ENCODE measurements around the gene CD109. TPM values are rescaled to one million over a fixed set of nuclear protein-coding genes. Genes with fewer than 3 reads are reported as not detected.

CD109 gene
- total and polyA plus RNA-seq, 2 of the 8 experiments (the other 6 are each of a cell fraction or from before 2014, with no cell fraction given) = 1.4 to 5.3 TPM

DNA sequence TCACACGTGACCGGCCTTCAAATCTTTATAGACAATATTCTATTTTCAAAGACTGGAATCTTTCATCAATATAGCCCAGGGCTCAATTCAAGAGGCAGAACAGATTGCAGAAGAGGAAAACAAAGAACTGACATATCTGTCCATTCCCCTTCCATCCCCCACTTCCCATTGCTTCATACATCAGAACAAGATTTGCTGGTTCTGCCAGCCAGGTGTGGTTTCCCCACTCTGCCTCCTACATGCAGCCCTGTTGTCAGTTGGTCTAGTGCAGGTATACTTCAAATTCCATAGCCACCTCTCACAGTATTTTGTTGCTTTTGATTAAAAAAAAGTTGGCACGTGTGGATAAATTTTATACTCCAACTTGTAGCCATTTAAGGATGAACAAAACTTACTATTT lies 174.9 kb downstream of the CD109 start:
- H3K27ac ChIP-seq (ENCODE audit: low read depth, low read length) = no peak overlapping the region
- H2BK5ac ChIP-seq (ENCODE audit: low read depth, low read length) = no peak overlapping the region
- FAIRE-seq = no peak
- H2BK12ac ChIP-seq (ENCODE audit: low read depth, low read length) = no peak overlapping the region
- no peak overlapping the region for H3K4me3 ChIP-seq (ENCODE audit: extremely low read depth in 1 of 4, insufficient read depth in 2 of 4, low read depth in 3 of 4, low read length in 4 of 4)
- POLR2A ChIA-PET (ENCODE audit: partially characterized antibody) = no interaction called here
- no peak overlapping the region for H2BK15ac ChIP-seq (ENCODE audit: low read length)
- no peak for DNase-seq (ENCODE audit: low read depth in 1 of 2, low spot score in 2 of 2)
- H3K4me1 ChIP-seq (replicated peaks in 1 of 4; ENCODE audit: control insufficient read depth in 3 of 4, insufficient read depth in 4 of 4, low read length in 3 of 4) = no peaks in the 10 kb centered on the region
- no peak overlapping the region for H3K4me2 ChIP-seq (ENCODE audit: insufficient read depth in 1 of 2, low read depth in 2 of 2, low read length in 2 of 2)
- no peak overlapping the region for H2AFZ ChIP-seq (ENCODE audit: low read length)
- no peaks in the 10 kb centered on the region for H3K36me3 ChIP-seq (ENCODE audit: control insufficient read depth in 2 of 4, insufficient read depth in 4 of 4, low read length in 3 of 4)
- H3K56ac ChIP-seq (replicated peaks; ENCODE audit: insufficient read length, low read depth, low read length) = no peak overlapping the region
- H3K79me1 ChIP-seq (ENCODE audit: low read depth, low read length) = no peaks in the 10 kb centered on the region
- no peak overlapping the region for H2BK120ac ChIP-seq (replicated peaks; ENCODE audit: low read depth, low read length)
- no peak overlapping the region for H4K8ac ChIP-seq (ENCODE audit: extremely low read depth, insufficient read depth, low read length)
- 88% methylated on average over 3 of the region's 3 CpGs; no CpG with 5 or more reads in 1 of the 2 experiments for WGBS, 2 experiments (ENCODE audit: extremely low coverage in 1 of 2, insufficient coverage in 1 of 2, insufficient read length in 1 of 2, insufficient replicate concordance in 2 of 2, low coverage in 1 of 2, low lambda C conversion rate in 2 of 2, missing lambda C conversion rate in 1 of 2)
- no peak overlapping the region for H4K5ac ChIP-seq (ENCODE audit: insufficient read length, low read depth, low read length)
- no peaks in the 10 kb centered on the region for H3K23me2 ChIP-seq (ENCODE audit: low read depth, low read length)
- no peak overlapping the region for H3K9ac ChIP-seq (replicated peaks in 1 of 4; ENCODE audit: extremely low read depth in 1 of 4, low read depth in 3 of 4, low read length in 3 of 4)
- TF ChIP-seq, protein P1, sequence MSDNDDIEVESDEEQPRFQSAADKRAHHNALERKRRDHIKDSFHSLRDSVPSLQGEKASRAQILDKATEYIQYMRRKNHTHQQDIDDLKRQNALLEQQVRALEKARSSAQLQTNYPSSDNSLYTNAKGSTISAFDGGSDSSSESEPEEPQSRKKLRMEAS (IDR thresholded peaks at IDR 0.05) = no peak
- no peak for TF ChIP-seq HDAC2 (IDR thresholded peaks at IDR 0.05; ENCODE audit: borderline replicate concordance in 1 of 2, low read depth in 2 of 2, low read length in 2 of 2)
- TF ChIP-seq SAP30 (IDR thresholded peaks at IDR 0.05; ENCODE audit: insufficient read depth, insufficient replicate concordance, low read length) = no peak
- no peak for TF ChIP-seq SIN3A (conservative IDR thresholded peaks at IDR 0.05 in 1 of 2, IDR thresholded peaks at IDR 0.05 in 1 of 2; ENCODE audit: low read depth in 1 of 2, low read length in 2 of 2)
- no peak for TF ChIP-seq CREB1 (IDR thresholded peaks at IDR 0.05)
- no peak for TF ChIP-seq ASH2L (IDR thresholded peaks at IDR 0.05; ENCODE audit: low read length)
- TF ChIP-seq SRF (IDR thresholded peaks at IDR 0.05; ENCODE audit: low read depth, low read length) = no peak
- TF ChIP-seq, protein P2, sequence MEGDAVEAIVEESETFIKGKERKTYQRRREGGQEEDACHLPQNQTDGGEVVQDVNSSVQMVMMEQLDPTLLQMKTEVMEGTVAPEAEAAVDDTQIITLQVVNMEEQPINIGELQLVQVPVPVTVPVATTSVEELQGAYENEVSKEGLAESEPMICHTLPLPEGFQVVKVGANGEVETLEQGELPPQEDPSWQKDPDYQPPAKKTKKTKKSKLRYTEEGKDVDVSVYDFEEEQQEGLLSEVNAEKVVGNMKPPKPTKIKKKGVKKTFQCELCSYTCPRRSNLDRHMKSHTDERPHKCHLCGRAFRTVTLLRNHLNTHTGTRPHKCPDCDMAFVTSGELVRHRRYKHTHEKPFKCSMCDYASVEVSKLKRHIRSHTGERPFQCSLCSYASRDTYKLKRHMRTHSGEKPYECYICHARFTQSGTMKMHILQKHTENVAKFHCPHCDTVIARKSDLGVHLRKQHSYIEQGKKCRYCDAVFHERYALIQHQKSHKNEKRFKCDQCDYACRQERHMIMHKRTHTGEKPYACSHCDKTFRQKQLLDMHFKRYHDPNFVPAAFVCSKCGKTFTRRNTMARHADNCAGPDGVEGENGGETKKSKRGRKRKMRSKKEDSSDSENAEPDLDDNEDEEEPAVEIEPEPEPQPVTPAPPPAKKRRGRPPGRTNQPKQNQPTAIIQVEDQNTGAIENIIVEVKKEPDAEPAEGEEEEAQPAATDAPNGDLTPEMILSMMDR (IDR thresholded peaks at IDR 0.05; ENCODE audit: control extremely low read depth in 1 of 3, insufficient read depth in 1 of 3, low read depth in 1 of 3, low read length in 3 of 3) = no peak
- H2BK20ac ChIP-seq (ENCODE audit: low read length) = no peak overlapping the region
- H3K4ac ChIP-seq (replicated peaks; ENCODE audit: insufficient read length, low read depth, low read length) = no peak overlapping the region
- CTCF ChIA-PET (ENCODE audit: partially characterized antibody) = no interaction called here
- no peak overlapping the region for H4K91ac ChIP-seq (replicated peaks; ENCODE audit: insufficient read length, low read length)
- no peaks in the 10 kb centered on the region for H3K79me2 ChIP-seq (ENCODE audit: control insufficient read depth in 1 of 2, insufficient read depth in 2 of 2, low read length in 2 of 2)
- H3K23ac ChIP-seq (ENCODE audit: insufficient read length) = no peak overlapping the region
- H3K9me3 ChIP-seq (ENCODE audit: insufficient read depth in 2 of 2, low read depth in 1 of 2, low read length in 1 of 2) = no peaks in the 10 kb centered on the region; a peak in 1 of 4 replicates
- no peak overlapping the region for H3K14ac ChIP-seq (ENCODE audit: insufficient read length)
- H2AK5ac ChIP-seq (ENCODE audit: low read depth, low read length) = no peak overlapping the region
- no peaks in the 10 kb centered on the region for H4K20me1 ChIP-seq (replicated peaks in 1 of 2; ENCODE audit: control insufficient read depth in 1 of 2, insufficient read depth in 2 of 2, low read length in 2 of 2)
- H3K18ac ChIP-seq (ENCODE audit: extremely low read depth, low read length) = no peak overlapping the region
- no peaks in the 10 kb centered on the region for H3K27me3 ChIP-seq (replicated peaks in 1 of 4; ENCODE audit: control insufficient read depth in 3 of 4, extremely low read depth in 1 of 4, insufficient read depth in 3 of 4, low read length in 3 of 4)

Measured in H1 (cell line).